CD14-positive monocyte (primary cell): ENCODE results near the gene PCSK4. TPM values are rescaled to one million over a fixed set of nuclear protein-coding genes. Genes with fewer than 3 reads are reported as not detected.

Experiments used
- DNase-seq, 3 donors: peaks; one replicate each; pipeline ENCODE4 v3.0.0-alpha.2; 2011 to 2022
- H2AFZ ChIP-seq: 2 replicates; pipeline ENCODE4 v1.6.0; 2012; ENCODE audit warnings: mild to moderate bottlenecking, low read depth, low read length, inconsistent platforms; ENCODE audit not compliant: insufficient read depth, poor library complexity, severe bottlenecking
- H3K27ac ChIP-seq, 2 donors: 1 replicate in 1 of 2; 2 replicates in 1 of 2; pipeline ENCODE4 v1.5.1; 2012 to 2013; ENCODE audit warnings: low read length in 2 of 2, control low read depth in 1 of 2, inconsistent platforms in 1 of 2, low read depth in 1 of 2, mild to moderate bottlenecking in 1 of 2
- H3K27me3 ChIP-seq, 2 donors: one replicate each; pipeline versions ENCODE4 v1.6.0 to v1.6.1; 2011 to 2013; ENCODE audit warnings: low read length in 2 of 2; ENCODE audit not compliant: control insufficient read depth in 2 of 2, insufficient read depth in 2 of 2
- H3K36me3 ChIP-seq, 2 donors: replicated peaks in 1 of 2; 1 replicate in 1 of 2; 2 replicates in 1 of 2; pipeline versions ENCODE4 v1.5.1 to v1.6.1; 2012 to 2013; ENCODE audit warnings: low read length in 2 of 2, control low read depth in 1 of 2, inconsistent platforms in 1 of 2, mild to moderate bottlenecking in 1 of 2; ENCODE audit not compliant: insufficient read depth in 2 of 2, control insufficient read depth in 1 of 2
- H3K4me1 ChIP-seq, 2 donors: 1 replicate in 1 of 2; 2 replicates in 1 of 2; pipeline versions ENCODE4 v1.5.1 to v1.6.1; 2012 to 2013; ENCODE audit warnings: low read length in 2 of 2, control low read depth in 1 of 2, inconsistent platforms in 1 of 2, mild to moderate bottlenecking in 1 of 2, moderate library complexity in 1 of 2; ENCODE audit not compliant: insufficient read depth in 2 of 2, control insufficient read depth in 1 of 2
- H3K4me2 ChIP-seq: replicated peaks from 2 replicates; pipeline ENCODE3; 2012; ENCODE audit warnings: low read length, moderate library complexity, mild to moderate bottlenecking; ENCODE audit not compliant: poor library complexity, severe bottlenecking; ENCODE audit errors: extremely low read depth
- H3K4me3 ChIP-seq, 3 experiments: fragments of 200-600 bp in 1 of 3; sonication (generic) in 1 of 3; replicated peaks in 1 of 3; 1 replicate in 2 of 3; 2 replicates in 1 of 3; pipeline ENCODE4 v1.5.1; 2011 to 2013; ENCODE audit warnings: low read length in 3 of 3, mild to moderate bottlenecking in 3 of 3, control low read depth in 2 of 3, low read depth in 2 of 3, inconsistent platforms in 1 of 3, moderate library complexity in 1 of 3
- H3K79me2 ChIP-seq: 2 replicates; pipeline ENCODE4 v1.6.0; 2012; ENCODE audit warnings: mild to moderate bottlenecking, control low read depth, inconsistent platforms, low read length, moderate library complexity; ENCODE audit not compliant: insufficient read depth
- H3K9ac ChIP-seq: 2 replicates; pipeline ENCODE4 v1.6.0; 2017; ENCODE audit warnings: low read length, mild to moderate bottlenecking; ENCODE audit not compliant: insufficient read depth, poor library complexity, severe bottlenecking
- H3K9me3 ChIP-seq, 2 donors: replicated peaks in 1 of 2; 1 replicate in 1 of 2; 2 replicates in 1 of 2; pipeline versions ENCODE4 v1.5.1 to v1.6.1; 2012 to 2013; ENCODE audit warnings: low read length in 2 of 2, control low read depth in 1 of 2; ENCODE audit not compliant: control insufficient read depth in 1 of 2, insufficient read depth in 1 of 2
- H4K20me1 ChIP-seq: 2 replicates; pipeline ENCODE4 v1.6.0; 2012; ENCODE audit warnings: mild to moderate bottlenecking, low read length, control low read depth, moderate library complexity; ENCODE audit not compliant: insufficient read depth
- H3K27ac Mint-ChIP-seq, 7 donors: one replicate each; pipeline ENCODE4 v1.8.0; 2020; ENCODE audit warnings: mild to moderate bottlenecking in 7 of 7, mixed read lengths in 7 of 7, moderate library complexity in 6 of 7, inconsistent platforms in 2 of 7
- H3K27me3 Mint-ChIP-seq, 3 donors: one replicate each; pipeline ENCODE4 v1.8.0; 2021 to 2022; ENCODE audit warnings: low read depth in 3 of 3, mild to moderate bottlenecking in 3 of 3, mixed read lengths in 3 of 3, moderate library complexity in 3 of 3, inconsistent platforms in 1 of 3
- H3K36me3 Mint-ChIP-seq, 2 donors: one replicate each; pipeline ENCODE4 v1.8.0; 2020; ENCODE audit warnings: mixed read lengths in 2 of 2, inconsistent platforms in 1 of 2, mild to moderate bottlenecking in 1 of 2
- H3K4me1 Mint-ChIP-seq: one replicate; pipeline ENCODE4 v1.8.0; 2020; ENCODE audit warnings: mild to moderate bottlenecking, mixed read lengths
- H3K4me3 Mint-ChIP-seq, 2 donors: one replicate each; pipeline ENCODE4 v1.8.0; 2020; ENCODE audit warnings: mild to moderate bottlenecking in 2 of 2, mixed read lengths in 2 of 2, moderate library complexity in 1 of 2
- H3K9me3 Mint-ChIP-seq, 7 donors: one replicate each; pipeline ENCODE4 v1.8.0; 2020 to 2022; ENCODE audit warnings: mixed read lengths in 7 of 7, mild to moderate bottlenecking in 6 of 7, moderate library complexity in 6 of 7, inconsistent platforms in 2 of 7
- CTCF ChIP-seq: fragments of 200-600 bp; IDR thresholded peaks from one replicate; pipeline ENCODE4 v1.8.0; 2022; ENCODE audit warnings: antibody characterized with exemption, mild to moderate bottlenecking
- WGBS: methylation state at CpG from one replicate; pipeline ENCODE4 v1.1.5; 2013; ENCODE audit warnings: missing lambda C conversion rate; ENCODE audit not compliant: insufficient coverage; 5-methylcytosine and 5-hydroxymethylcytosine counted together
- intact Hi-C, 2 donors: fragments of 100-400 bp; cut with micrococcal nuclease; formaldehyde crosslinking; loops; one replicate each; pipeline versions ENCODE4 v1.15.0 to v1.15.1; 2023
- polyA plus RNA-seq, 3 donors: library from polyadenylated mRNA; depleted of rRNA in 1 of 3; unstranded in 2 of 3; stranded (reverse) in 1 of 3; fragments of 300-500 nt in 2 of 3; fragments of >200 nt in 1 of 3; fragmentation: Illumina TruSeq in 2 of 3; gene quantifications; 1 replicate in 2 of 3; 2 replicates in 1 of 3; pipeline ENCODE4 v1.2.3, GENCODE V29; 2012 to 2021

PCSK4 gene
- polyA plus RNA-seq, 3 donors = 0.34 to 1.0 TPM; not detected in 1

GRCh38 chr19:1511318-1512317 lies 21.5 kb upstream of the PCSK4 start:
- no peak overlapping the region for H3K27ac ChIP-seq
- peaks cover 39 to 79% (median 59%) of the 10 kb centered on the region in 3 donors for H3K27me3 Mint-ChIP-seq

More at GRCh38 chr19:1511318-1512317, 21.5 kb upstream of the PCSK4 start:
- H3K36me3 ChIP-seq = no peaks in the 10 kb centered on the region
- 57% methylated on average over 13 of the region's 22 CpGs for WGBS
- TF ChIP-seq CTCF = no peak
- Mint-ChIP-seq H3K36me3 (peaks cover 1 to 2% of the 10 kb centered on the region in 2 donors), H3K4me3 (peak overlapping the region in 1 of 2 donors; percentile 72), H3K9me3 (peaks cover 13 to 38% (median 32%) of the 10 kb centered on the region in 7 donors), H3K4me1 (peaks cover 14% of the 10 kb centered on the region), H3K27ac (peak overlapping the region in 1 of 7 donors; percentile 63)
- H3K4me1 ChIP-seq = peaks cover 12 to 25% of the 10 kb centered on the region in 2 donors
- H3K4me2 ChIP-seq = no peak overlapping the region
- no peak for DNase-seq
- no peak overlapping the region for H3K4me3 ChIP-seq
- H3K9ac ChIP-seq = no peak overlapping the region
- peaks cover 18 to 25% of the 10 kb centered on the region in 2 donors for H3K9me3 ChIP-seq
- no peak overlapping the region for H2AFZ ChIP-seq
- no peaks in the 10 kb centered on the region for H4K20me1 ChIP-seq
- H3K79me2 ChIP-seq = no peaks in the 10 kb centered on the region
- H3K27me3 ChIP-seq = peaks cover 2 to 53% of the 10 kb centered on the region in 2 donors
- intact Hi-C loops = loop anchor here in 1 of 2 donors (10.0 kb wide), 1 partner anchor 67 kb away; no protein-coding TSS in a partner anchor
